MM.1S (cell line): ENCODE measurements around the gene ROCK2.

Experiments used
- DNase-seq: peaks from one replicate; pipeline ENCODE4 v3.0.0-alpha.2; 2015
- H2AFZ ChIP-seq: fragments of 300-600 bp; sonication (generic); 2 replicates; pipeline ENCODE4 v1.6.0; 2016; ENCODE audit warnings: antibody characterized with exemption, low read length
- H3F3A ChIP-seq: fragments of 300-600 bp; sonication (generic); 2 replicates; pipeline ENCODE4 v1.6.1; 2016; ENCODE audit warnings: mild to moderate bottlenecking, antibody characterized with exemption, low read length, moderate library complexity, mixed read lengths; ENCODE audit not compliant: insufficient read depth
- H3K27ac ChIP-seq: fragments of 300-600 bp; sonication (generic); 2 replicates; pipeline ENCODE4 v1.5.1; 2016; ENCODE audit warnings: mild to moderate bottlenecking, low read length
- H3K27me3 ChIP-seq: fragments of 300-600 bp; sonication (generic); replicated peaks from 2 replicates; pipeline ENCODE4 v1.6.0; 2016; ENCODE audit warnings: low read length; ENCODE audit not compliant: insufficient read depth
- H3K36me3 ChIP-seq: fragments of 300-600 bp; sonication (generic); replicated peaks from 2 replicates; pipeline ENCODE4 v1.6.1; 2016; ENCODE audit warnings: mild to moderate bottlenecking, low read length, mixed read lengths; ENCODE audit not compliant: insufficient read depth
- H3K4me1 ChIP-seq: fragments of 300-600 bp; sonication (generic); 2 replicates; pipeline ENCODE4 v1.6.1; 2016; ENCODE audit warnings: low read length, mixed read lengths
- H3K4me2 ChIP-seq: fragments of 300-600 bp; sonication (generic); 2 replicates; pipeline ENCODE4 v1.6.0; 2016; ENCODE audit warnings: low read depth, low read length
- H3K4me3 ChIP-seq: fragments of 300-600 bp; sonication (generic); 2 replicates; pipeline ENCODE4 v1.5.1; 2016; ENCODE audit warnings: low read length, mixed read lengths
- H3K79me2 ChIP-seq: fragments of 300-600 bp; sonication (generic); 2 replicates; pipeline ENCODE4 v1.6.1; 2016; ENCODE audit warnings: mixed run types, low read length, mixed read lengths
- H3K9ac ChIP-seq: fragments of 300-600 bp; sonication (generic); 2 replicates; pipeline ENCODE4 v1.6.1; 2016; ENCODE audit warnings: low read length, mixed read lengths
- H3K9me2 ChIP-seq: fragments of 300-600 bp; sonication (generic); replicated peaks from 2 replicates; pipeline ENCODE4 v1.6.1; 2016; ENCODE audit warnings: mild to moderate bottlenecking, low read length, mixed read lengths; ENCODE audit not compliant: insufficient read depth
- H3K9me3 ChIP-seq: fragments of 300-600 bp; sonication (generic); replicated peaks from 2 replicates; pipeline ENCODE4 v1.6.1; 2016; ENCODE audit warnings: mild to moderate bottlenecking, low read length, mixed read lengths; ENCODE audit not compliant: insufficient read depth
- H4K20me1 ChIP-seq: fragments of 300-600 bp; sonication (generic); 2 replicates; pipeline ENCODE4 v1.6.1; 2016; ENCODE audit warnings: mild to moderate bottlenecking, low read length, moderate library complexity, mixed read lengths; ENCODE audit not compliant: insufficient read depth
- EZH2 ChIP-seq: fragments of 300-600 bp; sonication (generic); optimal IDR thresholded peaks from 2 replicates; pipeline ENCODE3; 2017; ENCODE audit warnings: low read depth, mild to moderate bottlenecking, antibody characterized with exemption, low read length, mixed read lengths
- EZH2phosphoT487 ChIP-seq: fragments of 300-600 bp; sonication (generic); IDR thresholded peaks from 2 replicates; pipeline ENCODE4 v1.6.1; 2018; ENCODE audit warnings: antibody characterized with exemption, low read length
- TF ChIP-seq, protein P1 (sequence below): fragments of 300-600 bp; sonication (generic); IDR thresholded peaks from 2 replicates; pipeline ENCODE4 v1.5.1; 2016; ENCODE audit warnings: antibody characterized with exemption, low read length, mixed read lengths

Gene ROCK2

DNA sequence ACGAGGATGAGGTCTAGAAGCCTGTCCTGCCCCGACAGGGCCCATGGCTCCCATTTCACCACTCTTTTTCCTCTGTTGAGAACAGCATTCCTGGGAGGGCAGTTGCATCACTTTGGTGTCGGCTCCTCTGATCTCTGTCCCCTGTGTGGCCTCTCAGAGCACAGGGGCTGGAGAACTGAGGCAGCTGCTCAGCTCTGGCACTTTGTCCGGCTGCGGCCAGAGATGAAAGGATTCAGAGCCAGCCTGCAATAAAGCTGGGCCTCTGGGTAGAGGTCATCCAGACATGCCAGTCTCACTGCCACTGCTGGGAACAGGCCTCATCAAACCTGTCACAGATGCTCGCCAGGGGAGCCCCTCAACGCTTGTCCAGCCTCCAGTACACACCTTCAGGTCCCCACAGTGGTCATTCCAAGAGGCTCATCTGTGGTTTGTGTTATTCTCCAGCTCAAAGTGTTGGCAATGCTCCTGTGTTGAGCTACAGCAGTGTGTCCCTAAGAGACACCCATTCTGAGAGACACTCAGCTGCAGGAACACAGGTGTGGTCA lies 13.1 kb upstream of the ROCK2 start:
- Histone ChIP-seq H3K4me3 (no peak overlapping the region), H2AFZ (no peak overlapping the region), H3K4me1 (no peaks in the 10 kb centered on the region), H3K9ac (no peak overlapping the region), H3K27ac (no peak overlapping the region), H3K79me2 (no peaks in the 10 kb centered on the region), H3K27me3 (no peaks in the 10 kb centered on the region), H3K9me3 (no peaks in the 10 kb centered on the region), H3K4me2 (no peak overlapping the region), H3K9me2 (no peaks in the 10 kb centered on the region), H4K20me1 (no peaks in the 10 kb centered on the region), H3F3A (no peaks in the 10 kb centered on the region), H3K36me3 (no peaks in the 10 kb centered on the region)
- TF ChIP-seq EZH2 (no peak), EZH2phosphoT487 (no peak)
- TF ChIP-seq, protein P1, sequence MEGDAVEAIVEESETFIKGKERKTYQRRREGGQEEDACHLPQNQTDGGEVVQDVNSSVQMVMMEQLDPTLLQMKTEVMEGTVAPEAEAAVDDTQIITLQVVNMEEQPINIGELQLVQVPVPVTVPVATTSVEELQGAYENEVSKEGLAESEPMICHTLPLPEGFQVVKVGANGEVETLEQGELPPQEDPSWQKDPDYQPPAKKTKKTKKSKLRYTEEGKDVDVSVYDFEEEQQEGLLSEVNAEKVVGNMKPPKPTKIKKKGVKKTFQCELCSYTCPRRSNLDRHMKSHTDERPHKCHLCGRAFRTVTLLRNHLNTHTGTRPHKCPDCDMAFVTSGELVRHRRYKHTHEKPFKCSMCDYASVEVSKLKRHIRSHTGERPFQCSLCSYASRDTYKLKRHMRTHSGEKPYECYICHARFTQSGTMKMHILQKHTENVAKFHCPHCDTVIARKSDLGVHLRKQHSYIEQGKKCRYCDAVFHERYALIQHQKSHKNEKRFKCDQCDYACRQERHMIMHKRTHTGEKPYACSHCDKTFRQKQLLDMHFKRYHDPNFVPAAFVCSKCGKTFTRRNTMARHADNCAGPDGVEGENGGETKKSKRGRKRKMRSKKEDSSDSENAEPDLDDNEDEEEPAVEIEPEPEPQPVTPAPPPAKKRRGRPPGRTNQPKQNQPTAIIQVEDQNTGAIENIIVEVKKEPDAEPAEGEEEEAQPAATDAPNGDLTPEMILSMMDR: no peak
- DNase-seq: no peak

DNA sequence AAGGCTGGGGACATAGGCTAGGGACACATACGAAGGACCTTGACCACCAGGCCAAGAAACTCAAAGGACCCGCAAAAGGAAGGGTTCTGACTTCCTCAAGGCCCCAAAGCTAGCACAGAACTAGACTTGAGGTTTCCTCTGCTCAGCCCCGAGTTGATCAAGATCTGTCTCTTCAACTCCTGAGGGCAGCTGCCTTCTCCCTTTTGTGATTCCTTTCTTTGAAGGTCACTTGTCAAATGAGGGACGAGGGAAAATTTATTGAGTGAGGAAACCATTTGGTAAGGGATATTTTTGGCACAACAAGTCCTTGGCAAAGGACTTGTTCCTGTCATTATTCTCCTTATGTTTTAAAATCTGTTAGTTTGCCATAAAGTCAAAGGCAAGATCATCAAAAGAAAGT lies 12.3 kb upstream of the ROCK2 start:
- H4K20me1 ChIP-seq: no peaks in the 10 kb centered on the region
- no peak overlapping the region for H2AFZ ChIP-seq
- no peaks in the 10 kb centered on the region for H3K36me3 ChIP-seq
- H3F3A ChIP-seq: no peaks in the 10 kb centered on the region
- no peak overlapping the region for H3K27ac ChIP-seq
- no peak for TF ChIP-seq EZH2phosphoT487
- DNase-seq: no peak
- H3K9me3 ChIP-seq: no peaks in the 10 kb centered on the region
- H3K79me2 ChIP-seq: no peaks in the 10 kb centered on the region
- H3K4me1 ChIP-seq: no peaks in the 10 kb centered on the region
- no peak overlapping the region for H3K4me3 ChIP-seq
- H3K9ac ChIP-seq: no peak overlapping the region
- no peaks in the 10 kb centered on the region for H3K9me2 ChIP-seq
- no peak overlapping the region for H3K4me2 ChIP-seq
- no peaks in the 10 kb centered on the region for H3K27me3 ChIP-seq

GRCh38 chr2:11355194-11356053 lies 11.0 kb upstream of the ROCK2 start:
- TF ChIP-seq, protein P1: no peak
- TF ChIP-seq EZH2phosphoT487 (no peak), EZH2 (no peak)
- Histone ChIP-seq H3K27me3 (no peaks in the 10 kb centered on the region), H3F3A (no peaks in the 10 kb centered on the region), H3K36me3 (no peaks in the 10 kb centered on the region), H3K4me1 (no peaks in the 10 kb centered on the region), H4K20me1 (no peaks in the 10 kb centered on the region), H3K4me2 (no peak overlapping the region), H3K9ac (no peak overlapping the region), H3K9me2 (no peaks in the 10 kb centered on the region), H3K4me3 (no peak overlapping the region), H3K9me3 (no peaks in the 10 kb centered on the region), H2AFZ (no peak overlapping the region), H3K79me2 (no peaks in the 10 kb centered on the region), H3K27ac (no peak overlapping the region)
- no peak for DNase-seq
